GM12891 (cell line): Measurements from ENCODE around the gene PXMP2.

Experiments used
- POLR2A ChIP-seq: IDR thresholded peaks from 2 replicates; pipeline ENCODE4 v1.6.1; 2011; ENCODE audit warnings: low read depth, low read length, control low read depth
- TAF1 ChIP-seq: IDR thresholded peaks from 2 replicates; pipeline ENCODE4 v1.6.1; 2011; ENCODE audit warnings: low read depth, low read length, control low read depth

GRCh38 chr12:132723764-132724140, 36.4 kb downstream of the PXMP2 start:
- TF ChIP-seq POLR2A, result no peak
- TF ChIP-seq TAF1, result no peak
